ENCODE measurements around the gene FBXL3. TPM values are rescaled to one million over a fixed set of nuclear protein-coding genes. Genes with fewer than 3 reads are reported as not detected.

Gene FBXL3
- total and polyA plus RNA-seq, 8 donors, result 7.5 to 23.8 (median 14.5) TPM

DNA sequence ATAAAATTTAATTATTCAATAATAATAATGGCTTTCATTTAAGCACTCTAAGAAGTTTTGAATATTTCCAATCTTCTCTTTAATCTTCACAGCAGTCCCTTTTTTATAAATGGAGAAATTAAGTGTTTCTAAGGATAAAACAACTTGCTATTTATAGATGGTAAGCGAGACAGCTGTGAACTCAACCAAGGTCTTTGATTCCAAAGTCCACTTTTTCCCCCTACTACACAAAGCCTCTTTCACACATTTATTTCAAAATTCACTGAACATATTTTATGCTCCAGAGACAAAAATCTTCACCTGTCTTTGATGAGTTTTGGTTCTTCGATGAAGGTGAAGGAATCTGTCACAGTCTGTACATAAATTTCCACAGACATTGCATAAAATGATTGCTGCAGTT is 34.4 kb upstream of the FBXL3 start:
- H3K9me3 ChIP-seq, result no peaks in the 10 kb centered on the region
- H3K27ac ChIP-seq, result no peak overlapping the region
- FAIRE-seq (no peak), ATAC-seq (peak in 3 of 4 donors; percentile 48 to 69 (median 49)), DNase-seq (no peak)
- peaks cover 0 to 25% (median 23%) of the 10 kb centered on the region in 3 donors for H3K4me1 ChIP-seq
- no peaks in the 10 kb centered on the region for H3K27me3 ChIP-seq
- WGBS, 2 donors, result 15 to 17% methylated on average over 2 of the region's 2 CpGs
- TF ChIP-seq, protein P1, sequence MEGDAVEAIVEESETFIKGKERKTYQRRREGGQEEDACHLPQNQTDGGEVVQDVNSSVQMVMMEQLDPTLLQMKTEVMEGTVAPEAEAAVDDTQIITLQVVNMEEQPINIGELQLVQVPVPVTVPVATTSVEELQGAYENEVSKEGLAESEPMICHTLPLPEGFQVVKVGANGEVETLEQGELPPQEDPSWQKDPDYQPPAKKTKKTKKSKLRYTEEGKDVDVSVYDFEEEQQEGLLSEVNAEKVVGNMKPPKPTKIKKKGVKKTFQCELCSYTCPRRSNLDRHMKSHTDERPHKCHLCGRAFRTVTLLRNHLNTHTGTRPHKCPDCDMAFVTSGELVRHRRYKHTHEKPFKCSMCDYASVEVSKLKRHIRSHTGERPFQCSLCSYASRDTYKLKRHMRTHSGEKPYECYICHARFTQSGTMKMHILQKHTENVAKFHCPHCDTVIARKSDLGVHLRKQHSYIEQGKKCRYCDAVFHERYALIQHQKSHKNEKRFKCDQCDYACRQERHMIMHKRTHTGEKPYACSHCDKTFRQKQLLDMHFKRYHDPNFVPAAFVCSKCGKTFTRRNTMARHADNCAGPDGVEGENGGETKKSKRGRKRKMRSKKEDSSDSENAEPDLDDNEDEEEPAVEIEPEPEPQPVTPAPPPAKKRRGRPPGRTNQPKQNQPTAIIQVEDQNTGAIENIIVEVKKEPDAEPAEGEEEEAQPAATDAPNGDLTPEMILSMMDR (IDR thresholded peaks at IDR 0.05), result no peak
- intact Hi-C loops (cut with DNase I), result no loop called here
- peaks cover 0 to 13% (median 0%) of the 10 kb centered on the region in 3 donors for H3K36me3 ChIP-seq
- H3K4me3 ChIP-seq, result no peak overlapping the region

DNA sequence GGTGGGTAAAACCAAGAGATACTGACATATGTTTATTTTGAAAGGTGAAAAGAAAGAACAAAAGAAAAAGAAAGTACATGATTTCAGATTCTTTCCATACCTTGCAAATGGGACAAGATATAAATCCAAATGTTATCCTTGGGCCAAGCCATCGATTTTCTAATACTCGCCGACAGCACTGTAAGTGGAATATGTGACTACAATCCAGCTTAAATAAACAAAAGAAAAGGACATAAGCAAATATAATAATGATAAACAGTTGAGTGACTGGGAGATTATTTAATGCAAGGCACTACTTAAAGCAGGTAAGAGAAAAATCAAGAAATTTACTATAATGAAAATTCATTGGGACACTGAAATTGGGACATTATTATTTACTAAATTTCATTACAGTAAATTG is 29.9 kb upstream of the FBXL3 start:
- Histone ChIP-seq H3K4me1 (peaks cover 3 to 36% (median 28%) of the 10 kb centered on the region in 3 donors), H3K27ac (peak overlapping the region in 1 of 4 donors; percentile 46), H3K27me3 (no peaks in the 10 kb centered on the region), H3K4me3 (no peak overlapping the region), H3K9me3 (no peaks in the 10 kb centered on the region), H3K36me3 (no peaks in the 10 kb centered on the region)
- FAIRE-seq (peak; percentile 20), DNase-seq (no peak), ATAC-seq (peak in 3 of 4 donors; percentile 14 to 72 (median 65))
- 9 to 12% methylated on average over 3 of the region's 3 CpGs for WGBS, 2 donors
- TF ChIP-seq, protein P1 (IDR thresholded peaks at IDR 0.05), result no peak
- intact Hi-C loops (cut with DNase I), result no loop called here

DNA sequence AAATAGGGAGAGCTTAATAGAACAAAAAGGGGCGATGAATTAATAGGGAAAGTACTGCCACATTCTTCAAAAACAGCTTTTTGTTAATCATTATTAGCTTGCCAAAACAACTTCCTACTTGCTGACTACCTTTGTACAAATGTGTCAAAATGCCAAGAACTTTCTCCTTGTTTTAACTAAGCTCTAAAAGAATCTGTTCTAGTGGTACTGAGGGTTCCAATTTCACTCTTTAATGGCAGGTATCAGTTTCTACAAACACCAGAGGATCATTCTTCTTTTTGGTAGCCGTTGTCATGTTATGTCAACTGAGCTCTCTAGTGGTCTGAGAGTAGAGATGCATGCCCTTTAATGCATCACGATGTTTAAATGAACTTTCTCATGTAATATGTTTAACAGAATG is 29.4 kb upstream of the FBXL3 start:
- DNase-seq, result no peak
- FAIRE-seq, result no peak
- TF ChIP-seq, protein P1 (IDR thresholded peaks at IDR 0.05), result no peak
- Histone ChIP-seq H3K4me1 (peaks cover 3 to 32% (median 26%) of the 10 kb centered on the region in 3 donors), H3K36me3 (no peaks in the 10 kb centered on the region), H3K4me3 (no peak overlapping the region), H3K27me3 (no peaks in the 10 kb centered on the region), H3K27ac (peak overlapping the region in 1 of 4 donors; percentile 46), H3K9me3 (no peaks in the 10 kb centered on the region)
- ATAC-seq, result peak; percentile 55 to 74 (median 61)
- WGBS, 2 donors, result 38 to 41% methylated on average over 3 of the region's 3 CpGs
- intact Hi-C loops (cut with DNase I), result no loop called here

DNA sequence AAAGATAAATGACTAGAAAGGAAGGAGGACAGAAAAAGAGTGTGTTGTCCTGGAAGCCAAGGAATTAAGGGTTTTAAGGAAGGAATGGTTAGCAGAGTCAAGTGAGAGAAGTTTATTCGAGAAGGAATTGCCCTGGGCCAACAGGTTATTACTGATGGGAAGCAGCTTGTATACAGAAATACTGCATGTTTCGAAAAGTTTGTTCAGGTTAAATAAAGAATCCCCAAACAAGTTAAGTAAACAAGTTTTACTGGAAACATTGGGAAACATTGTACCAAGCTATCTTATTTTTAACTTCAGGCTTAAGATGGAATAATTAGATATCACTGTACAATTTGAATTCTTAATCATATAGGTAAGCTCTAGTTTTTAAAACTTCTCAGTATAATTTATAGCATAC is 28.2 kb upstream of the FBXL3 start:
- FAIRE-seq, result no peak
- TF ChIP-seq, protein P1 (IDR thresholded peaks at IDR 0.05), result no peak
- H3K4me3 ChIP-seq, result no peak overlapping the region
- H3K27ac ChIP-seq, result no peak overlapping the region
- ATAC-seq, result no peak
- DNase-seq, result no peak
- no peaks in the 10 kb centered on the region for H3K27me3 ChIP-seq
- WGBS, 2 donors, result 69 to 70% methylated on average over 2 of the region's 2 CpGs
- H3K4me1 ChIP-seq, result peaks cover 3 to 24% (median 14%) of the 10 kb centered on the region in 3 donors
- intact Hi-C loops (cut with DNase I), result no loop called here
- H3K9me3 ChIP-seq, result no peaks in the 10 kb centered on the region
- H3K36me3 ChIP-seq, result peaks cover 0 to under 1% (median 0%) of the 10 kb centered on the region in 3 donors

DNA sequence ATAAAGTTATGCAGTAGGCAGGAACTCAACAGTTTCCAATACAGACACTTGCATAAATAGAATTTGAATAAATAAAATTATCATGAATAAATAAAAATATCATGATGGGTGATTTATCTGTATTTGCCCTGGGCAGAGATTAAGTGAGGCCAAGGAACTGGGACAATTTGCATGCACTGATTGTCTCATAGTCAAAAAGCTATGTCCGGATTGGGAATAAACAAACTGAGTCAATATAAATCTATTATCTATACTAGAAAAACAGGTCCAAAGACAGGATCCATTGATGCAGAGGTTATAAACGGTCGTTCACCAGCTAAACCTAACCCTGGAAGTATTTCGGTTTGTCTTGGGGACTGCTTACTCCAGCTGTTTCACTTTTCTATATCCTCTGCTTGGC is 26.2 kb upstream of the FBXL3 start:
- H3K4me3 ChIP-seq, result no peak overlapping the region
- TF ChIP-seq, protein P1 (IDR thresholded peaks at IDR 0.05), result no peak
- DNase-seq (no peak), ATAC-seq (no peak), FAIRE-seq (no peak)
- intact Hi-C loops (cut with DNase I), result no loop called here
- H3K9me3 ChIP-seq, result no peaks in the 10 kb centered on the region
- peaks cover 3 to 24% (median 14%) of the 10 kb centered on the region in 3 donors for H3K4me1 ChIP-seq
- H3K36me3 ChIP-seq, result peaks cover 0 to 12% (median 0%) of the 10 kb centered on the region in 3 donors
- H3K27me3 ChIP-seq, result no peaks in the 10 kb centered on the region
- WGBS, 2 donors, result 36 to 37% methylated on average over 4 of the region's 4 CpGs
- no peak overlapping the region for H3K27ac ChIP-seq

Measured in pancreas (tissue), 10 donors.